Loucy (cell line): ENCODE data around the gene TUBA3D.
"Not testable (repeated sequence)": the region's sequence is repeated elsewhere in the genome, so short reads cannot be mapped to it uniquely, and the experiment has no call there.

Experiments used
- H2AFZ ChIP-seq: fragments of 200-600 bp; sonication (generic); 2 replicates; pipeline ENCODE4 v1.6.0; 2016; ENCODE audit warnings: antibody characterized with exemption, mild to moderate bottlenecking, low read length, moderate library complexity
- H3F3A ChIP-seq: fragments of 200-600 bp; 2 replicates; pipeline ENCODE4 v1.6.0; 2016; ENCODE audit warnings: antibody characterized with exemption, low read depth, mild to moderate bottlenecking
- H3K27me3 ChIP-seq: fragments of 200-600 bp; sonication (generic); 2 replicates; pipeline ENCODE4 v1.6.1; 2014; ENCODE audit warnings: low read length, mild to moderate bottlenecking; ENCODE audit not compliant: insufficient read depth, poor library complexity, severe bottlenecking
- H3K36me3 ChIP-seq: fragments of 200-600 bp; sonication (generic); 2 replicates; pipeline ENCODE4 v1.6.1; 2016; ENCODE audit warnings: low read length; ENCODE audit not compliant: insufficient read depth
- H3K4me1 ChIP-seq: fragments of 200-600 bp; sonication (generic); 2 replicates; pipeline ENCODE4 v1.5.1; 2014; ENCODE audit warnings: low read length, mild to moderate bottlenecking; ENCODE audit not compliant: insufficient read depth, poor library complexity, severe bottlenecking
- H3K4me2 ChIP-seq: fragments of 200-600 bp; sonication (generic); 2 replicates; pipeline ENCODE4 v1.6.0; 2014; ENCODE audit warnings: antibody characterized with exemption, low read length, low read depth, mild to moderate bottlenecking; ENCODE audit not compliant: poor library complexity, severe bottlenecking
- H3K4me3 ChIP-seq: fragments of 200-600 bp; sonication (generic); 2 replicates; pipeline ENCODE4 v1.5.1; 2014; ENCODE audit warnings: low read length, mild to moderate bottlenecking, mixed read lengths; ENCODE audit not compliant: poor library complexity, severe bottlenecking
- H3K79me2 ChIP-seq: fragments of 200-600 bp; sonication (generic); 2 replicates; pipeline ENCODE4 v1.6.1; 2014; ENCODE audit warnings: low read length; ENCODE audit not compliant: insufficient read depth
- H3K9ac ChIP-seq: fragments of 200-600 bp; sonication (generic); 2 replicates; pipeline ENCODE4 v1.6.0; 2014; ENCODE audit warnings: mild to moderate bottlenecking, low read depth, low read length, moderate library complexity; ENCODE audit not compliant: poor library complexity, severe bottlenecking
- H3K9me2 ChIP-seq: fragments of 200-600 bp; sonication (generic); replicated peaks from 2 replicates; pipeline ENCODE4 v1.6.1; 2016; ENCODE audit warnings: low read depth, low read length, mixed read lengths
- H3K9me3 ChIP-seq: fragments of 200-600 bp; sonication (generic); 2 replicates; pipeline ENCODE4 v1.6.1; 2014; ENCODE audit warnings: mild to moderate bottlenecking, antibody characterized with exemption, low read length, low read depth; ENCODE audit not compliant: insufficient read depth
- H4K20me1 ChIP-seq: fragments of 200-600 bp; sonication (generic); 2 replicates; pipeline ENCODE4 v1.6.0; 2014; ENCODE audit warnings: antibody characterized with exemption, low read length, mild to moderate bottlenecking; ENCODE audit not compliant: insufficient read depth, poor library complexity, severe bottlenecking
- TF ChIP-seq, protein P1 (sequence below): fragments of 200-600 bp; sonication (generic); conservative IDR thresholded peaks from 2 replicates; pipeline ENCODE4 v1.5.1; 2014; ENCODE audit warnings: mild to moderate bottlenecking, antibody characterized with exemption, low read length

Gene TUBA3D

DNA sequence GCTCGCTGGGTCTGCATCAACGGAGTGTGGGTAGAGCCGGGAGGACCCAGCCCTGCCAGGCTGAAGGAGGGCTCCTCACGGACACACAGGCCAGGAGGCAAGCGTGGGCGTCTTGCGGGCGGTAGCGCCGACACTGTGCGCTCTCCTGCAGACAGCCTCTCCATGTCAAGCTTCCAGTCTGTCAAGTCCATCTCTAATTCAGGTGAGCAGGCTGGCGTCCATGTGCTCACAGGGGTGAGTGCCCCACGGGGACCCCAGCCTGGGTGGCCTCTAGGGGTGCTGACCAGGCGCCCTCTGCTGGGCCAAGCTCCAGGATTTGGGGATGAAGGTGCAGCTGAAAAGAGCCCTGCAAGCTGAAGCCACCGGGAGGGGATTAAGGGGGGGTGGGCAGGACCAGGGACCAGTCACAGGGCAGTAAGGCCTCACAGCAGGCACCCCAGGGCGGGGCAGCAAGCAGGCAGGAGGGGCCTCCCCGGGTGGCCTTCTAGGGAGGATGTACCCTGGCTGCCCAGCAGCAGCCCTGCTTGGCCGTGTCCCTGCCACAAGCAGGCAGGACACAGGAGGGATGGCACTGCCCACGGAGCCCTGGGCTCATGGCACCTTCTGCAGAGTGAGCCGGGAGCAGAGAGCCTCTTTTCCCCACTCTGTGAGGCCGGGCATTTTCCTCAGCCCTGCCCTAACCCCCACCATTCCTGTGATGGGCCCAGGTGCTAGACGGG is 54.9 kb downstream of the TUBA3D start:
- H2AFZ ChIP-seq, H3K4me3 ChIP-seq, H3K9ac ChIP-seq, H3K79me2 ChIP-seq, H3K36me3 ChIP-seq, H3K9me2 ChIP-seq, H3F3A ChIP-seq, H3K27me3 ChIP-seq, H3K4me1 ChIP-seq, H3K4me2 ChIP-seq, H3K9me3 ChIP-seq, H4K20me1 ChIP-seq: not testable (repeated sequence)
- TF ChIP-seq, protein P1, sequence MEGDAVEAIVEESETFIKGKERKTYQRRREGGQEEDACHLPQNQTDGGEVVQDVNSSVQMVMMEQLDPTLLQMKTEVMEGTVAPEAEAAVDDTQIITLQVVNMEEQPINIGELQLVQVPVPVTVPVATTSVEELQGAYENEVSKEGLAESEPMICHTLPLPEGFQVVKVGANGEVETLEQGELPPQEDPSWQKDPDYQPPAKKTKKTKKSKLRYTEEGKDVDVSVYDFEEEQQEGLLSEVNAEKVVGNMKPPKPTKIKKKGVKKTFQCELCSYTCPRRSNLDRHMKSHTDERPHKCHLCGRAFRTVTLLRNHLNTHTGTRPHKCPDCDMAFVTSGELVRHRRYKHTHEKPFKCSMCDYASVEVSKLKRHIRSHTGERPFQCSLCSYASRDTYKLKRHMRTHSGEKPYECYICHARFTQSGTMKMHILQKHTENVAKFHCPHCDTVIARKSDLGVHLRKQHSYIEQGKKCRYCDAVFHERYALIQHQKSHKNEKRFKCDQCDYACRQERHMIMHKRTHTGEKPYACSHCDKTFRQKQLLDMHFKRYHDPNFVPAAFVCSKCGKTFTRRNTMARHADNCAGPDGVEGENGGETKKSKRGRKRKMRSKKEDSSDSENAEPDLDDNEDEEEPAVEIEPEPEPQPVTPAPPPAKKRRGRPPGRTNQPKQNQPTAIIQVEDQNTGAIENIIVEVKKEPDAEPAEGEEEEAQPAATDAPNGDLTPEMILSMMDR, result peak; percentile 24; the same call in 1 of the 2 replicates

DNA sequence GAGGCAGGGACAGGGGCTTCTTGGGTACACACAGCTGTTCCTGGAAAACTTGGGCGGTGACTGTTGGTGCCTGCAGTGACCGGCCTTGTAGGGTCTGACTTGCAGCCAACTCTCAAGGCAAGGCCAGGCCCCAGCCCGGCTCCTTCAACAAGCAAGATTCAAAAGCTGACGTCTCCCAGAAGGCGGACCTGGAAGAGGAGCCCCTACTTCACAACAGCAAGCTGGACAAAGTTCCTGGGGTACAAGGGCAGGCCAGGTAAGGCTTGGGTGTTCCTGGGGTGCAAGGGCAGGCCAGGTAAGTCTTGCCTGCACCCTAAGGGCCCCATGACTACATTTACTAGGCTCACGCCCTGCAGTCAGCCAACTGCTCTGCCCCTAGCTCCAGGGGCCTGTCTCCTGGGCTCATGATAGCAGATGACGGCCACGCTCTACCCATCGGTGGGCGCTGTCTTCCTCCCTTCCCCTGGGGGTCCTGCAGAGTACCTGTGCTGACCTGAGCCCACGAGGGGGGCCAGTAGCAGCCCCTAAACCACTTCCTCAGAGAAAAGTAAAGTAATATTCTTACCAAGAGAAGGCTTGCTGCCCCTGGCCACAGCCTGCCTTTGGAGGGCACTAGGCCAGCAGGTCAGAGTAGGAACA is 55.7 kb downstream of the TUBA3D start:
- H3K9me3 ChIP-seq, H3K4me1 ChIP-seq: not testable (repeated sequence)

More for the DNA sequence above, 55.7 kb downstream of the TUBA3D start:
- not testable (repeated sequence) for H4K20me1 ChIP-seq, H3K4me2 ChIP-seq, H3K36me3 ChIP-seq, H2AFZ ChIP-seq, H3K27me3 ChIP-seq, H3K9me2 ChIP-seq, H3F3A ChIP-seq, H3K79me2 ChIP-seq, H3K9ac ChIP-seq, H3K4me3 ChIP-seq
